IPS-11a (cell line): ENCODE data around the gene VCX2.
"Not testable (repeated sequence)": the region's sequence is repeated elsewhere in the genome, so short reads cannot be mapped to it uniquely, and the experiment has no call there.

Experiments
- H3K4me3 ChIP-seq: one replicate; pipeline ENCODE4 v1.5.1; 2013; ENCODE audit warnings: low read depth, low read length, control low read depth

VCX2 gene

GRCh38 chrX:8122538-8122937 lies 48.5 kb downstream of the VCX2 start:
- no peak overlapping the region for H3K4me3 ChIP-seq

- H3K4me3 ChIP-seq = not testable (repeated sequence)
Observed at GRCh38 chrX:8121391-8121790, 49.7 kb downstream of the VCX2 start.
